ENCODE data around the gene SETDB2.

DNA sequence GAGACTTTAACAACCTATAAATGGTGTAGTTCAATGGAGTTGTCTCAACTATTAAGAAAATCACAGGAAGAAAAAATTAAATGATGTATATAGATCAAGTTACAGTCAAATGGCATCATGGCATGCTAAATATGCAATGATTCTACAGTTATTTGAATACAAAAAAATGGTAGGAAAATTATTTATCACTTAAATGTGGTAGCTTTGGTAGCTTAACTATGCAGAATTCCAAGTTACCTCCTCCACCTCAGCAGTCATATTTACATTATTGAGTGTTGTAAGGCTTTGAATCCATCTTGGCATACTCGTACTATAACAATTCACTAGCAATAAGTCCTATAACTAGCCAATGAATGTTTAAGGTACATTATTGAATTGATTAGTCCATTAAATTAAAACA, 37.0 kb upstream of the SETDB2 start:
- TF ChIP-seq POLR2AphosphoS5 (IDR thresholded peaks at IDR 0.05; ENCODE audit: borderline replicate concordance, low read depth, low read length): no peak
- TF ChIP-seq EZH2 (IDR thresholded peaks at IDR 0.05): no peak
